Subcutaneous abdominal adipose tissue (tissue), 5 donors: ENCODE results near the gene SH3PXD2B.
"Not testable (repeated sequence)": the region's sequence is repeated elsewhere in the genome, so short reads cannot be mapped to it uniquely, and the experiment has no call there.

ENCODE experiments used
- H3K27ac ChIP-seq: one replicate; pipeline ENCODE4 v1.7.0; 2013; ENCODE audit warnings: low read depth, mild to moderate bottlenecking, inconsistent platforms, low read length, moderate library complexity
- H3K27me3 ChIP-seq, 5 donors: one replicate each; pipeline ENCODE4 v1.7.0; 2013; ENCODE audit warnings: low read length in 5 of 5, inconsistent platforms in 1 of 5; ENCODE audit not compliant: control insufficient read depth in 5 of 5, insufficient read depth in 4 of 5
- H3K36me3 ChIP-seq, 5 donors: one replicate each; pipeline ENCODE4 v1.7.0; 2013; ENCODE audit warnings: low read length in 5 of 5; ENCODE audit not compliant: control insufficient read depth in 5 of 5, insufficient read depth in 5 of 5
- H3K4me1 ChIP-seq, 5 donors: one replicate each; pipeline ENCODE4 v1.7.0; 2013; ENCODE audit warnings: low read length in 5 of 5, mild to moderate bottlenecking in 3 of 5, moderate library complexity in 1 of 5; ENCODE audit not compliant: control insufficient read depth in 5 of 5, insufficient read depth in 5 of 5
- H3K4me3 ChIP-seq, 5 donors: one replicate each; pipeline ENCODE4 v1.7.0; 2013; ENCODE audit warnings: low read length in 5 of 5, low read depth in 1 of 5
- H3K9ac ChIP-seq, 5 donors: one replicate each; pipeline ENCODE4 v1.7.0; 2013; ENCODE audit warnings: low read length in 5 of 5, mild to moderate bottlenecking in 4 of 5, moderate library complexity in 3 of 5
- H3K9me3 ChIP-seq, 5 donors: one replicate each; pipeline ENCODE4 v1.7.0; 2013; ENCODE audit warnings: low read length in 5 of 5; ENCODE audit not compliant: control insufficient read depth in 5 of 5
- donor health status: healthy.
- donor health status: healthy.
- donor health status: healthy.
- donor health status: healthy.
- donor health status: healthy.

The SH3PXD2B gene

DNA sequence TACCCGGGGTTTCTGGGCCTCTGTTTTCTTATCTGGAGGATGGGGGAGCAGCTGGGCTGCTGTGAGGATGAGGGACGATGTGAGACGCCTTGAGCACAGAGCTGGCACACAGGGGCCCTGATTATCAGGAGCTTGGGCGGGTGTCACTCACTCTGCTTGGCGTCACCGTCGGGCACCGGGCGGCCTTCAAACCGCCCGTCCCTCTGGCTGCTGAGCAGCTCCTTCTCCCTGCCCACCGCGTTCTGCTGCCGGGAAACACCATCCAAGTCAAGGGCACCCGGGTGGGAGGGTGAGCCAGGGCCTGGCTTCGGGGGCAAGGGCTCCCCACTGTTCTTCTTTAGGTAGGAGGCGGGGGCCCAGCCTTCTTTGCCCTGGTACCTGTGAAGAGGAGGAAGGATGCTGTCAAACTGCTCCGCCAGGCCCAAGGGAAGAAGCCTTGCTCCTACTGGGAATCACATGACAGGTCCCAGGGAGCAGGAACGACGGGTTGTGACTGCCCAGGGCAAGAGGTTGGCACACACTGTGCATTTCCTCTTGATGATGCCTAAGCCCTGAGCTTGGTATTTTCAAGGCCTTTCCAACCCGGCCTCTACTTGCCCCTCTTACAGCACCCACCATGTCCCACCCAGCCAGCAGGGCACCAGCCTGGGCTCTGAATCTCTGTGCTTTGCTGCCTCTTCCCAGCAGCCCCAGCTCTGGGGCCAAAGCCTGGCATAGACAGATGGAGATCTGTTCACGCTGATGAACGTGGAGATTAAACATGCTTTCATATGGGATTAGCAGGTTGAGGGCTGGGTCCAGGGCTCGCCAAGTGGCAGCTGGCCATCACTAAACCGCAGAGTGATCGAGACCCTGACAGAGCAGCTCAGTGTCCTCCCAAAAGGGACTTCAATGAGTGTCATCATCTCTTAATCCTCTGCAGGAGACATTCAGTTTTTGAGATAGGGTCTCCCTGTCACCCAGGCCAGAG, 103.8 kb downstream of the SH3PXD2B start:
- H3K27ac ChIP-seq: no peak overlapping the region

GRCh38 chr5:172348733-172349132, 105.6 kb downstream of the SH3PXD2B start:
- H3K4me1 ChIP-seq, H3K4me3 ChIP-seq, H3K27ac ChIP-seq, H3K9ac ChIP-seq, H3K27me3 ChIP-seq, H3K9me3 ChIP-seq: not testable (repeated sequence)
- H3K36me3 ChIP-seq: peaks cover 0 to 64% (median 54%) of the 10 kb centered on the region in 5 donors

More for the DNA sequence above, 103.8 kb downstream of the SH3PXD2B start:
- peaks cover 0 to 69% (median 55%) of the 10 kb centered on the region in 5 donors for H3K36me3 ChIP-seq
- H3K4me1 ChIP-seq: no peaks in the 10 kb centered on the region
- no peak overlapping the region for H3K9ac ChIP-seq
- H3K4me3 ChIP-seq: no peak overlapping the region
- no peaks in the 10 kb centered on the region for H3K27me3 ChIP-seq
- no peaks in the 10 kb centered on the region for H3K9me3 ChIP-seq

GRCh38 chr5:172348084-172348483, 106.2 kb downstream of the SH3PXD2B start:
- peaks cover 0 to 58% (median 48%) of the 10 kb centered on the region in 5 donors for H3K36me3 ChIP-seq
- H3K9ac ChIP-seq: no peak overlapping the region
- H3K27ac ChIP-seq: no peak overlapping the region

GRCh38 chr5:172347496-172348052, 106.8 kb downstream of the SH3PXD2B start:
- Histone ChIP-seq H3K9me3 (no peaks in the 10 kb centered on the region), H3K4me3 (no peak overlapping the region), H3K27me3 (no peaks in the 10 kb centered on the region), H3K27ac (no peak overlapping the region), H3K4me1 (no peaks in the 10 kb centered on the region), H3K36me3 (peaks cover 0 to 54% (median 47%) of the 10 kb centered on the region in 5 donors), H3K9ac (no peak overlapping the region)

More at GRCh38 chr5:172348084-172348483, 106.2 kb downstream of the SH3PXD2B start:
- no peak overlapping the region for H3K4me3 ChIP-seq
- H3K4me1 ChIP-seq: no peaks in the 10 kb centered on the region
- no peaks in the 10 kb centered on the region for H3K27me3 ChIP-seq
- H3K9me3 ChIP-seq: no peaks in the 10 kb centered on the region

- Histone ChIP-seq H3K4me1 (no peaks in the 10 kb centered on the region), H3K9ac (no peak overlapping the region), H3K36me3 (peaks cover 0 to 56% (median 44%) of the 10 kb centered on the region in 5 donors), H3K27ac (no peak overlapping the region), H3K9me3 (no peaks in the 10 kb centered on the region), H3K27me3 (no peaks in the 10 kb centered on the region), H3K4me3 (no peak overlapping the region)
Measured at GRCh38 chr5:172345881-172346280, 108.4 kb downstream of the SH3PXD2B start.

- no peaks in the 10 kb centered on the region for H3K27me3 ChIP-seq
- peaks cover 0 to 54% (median 42%) of the 10 kb centered on the region in 5 donors for H3K36me3 ChIP-seq
- H3K9me3 ChIP-seq: no peaks in the 10 kb centered on the region
Measured at GRCh38 chr5:172344855-172345409, 109.4 kb downstream of the SH3PXD2B start.

GRCh38 chr5:172343741-172344140, 110.6 kb downstream of the SH3PXD2B start:
- peaks cover 0 to 58% (median 44%) of the 10 kb centered on the region in 5 donors for H3K36me3 ChIP-seq

More at GRCh38 chr5:172344855-172345409, 109.4 kb downstream of the SH3PXD2B start:
- Histone ChIP-seq H3K27ac (no peak overlapping the region), H3K4me1 (no peaks in the 10 kb centered on the region), H3K9ac (no peak overlapping the region), H3K4me3 (no peak overlapping the region)

GRCh38 chr5:172342918-172343317, 111.4 kb downstream of the SH3PXD2B start:
- no peaks in the 10 kb centered on the region for H3K27me3 ChIP-seq
- H3K36me3 ChIP-seq: peaks cover 0 to 58% (median 39%) of the 10 kb centered on the region in 5 donors
- H3K27ac ChIP-seq: no peak overlapping the region
- H3K4me3 ChIP-seq: no peak overlapping the region
- H3K9ac ChIP-seq: no peak overlapping the region
- no peaks in the 10 kb centered on the region for H3K9me3 ChIP-seq
- H3K4me1 ChIP-seq: no peaks in the 10 kb centered on the region

More at GRCh38 chr5:172343741-172344140, 110.6 kb downstream of the SH3PXD2B start:
- Histone ChIP-seq H3K9ac (no peak overlapping the region), H3K9me3 (no peaks in the 10 kb centered on the region), H3K27me3 (no peaks in the 10 kb centered on the region), H3K4me3 (no peak overlapping the region), H3K4me1 (no peaks in the 10 kb centered on the region), H3K27ac (no peak overlapping the region)

DNA sequence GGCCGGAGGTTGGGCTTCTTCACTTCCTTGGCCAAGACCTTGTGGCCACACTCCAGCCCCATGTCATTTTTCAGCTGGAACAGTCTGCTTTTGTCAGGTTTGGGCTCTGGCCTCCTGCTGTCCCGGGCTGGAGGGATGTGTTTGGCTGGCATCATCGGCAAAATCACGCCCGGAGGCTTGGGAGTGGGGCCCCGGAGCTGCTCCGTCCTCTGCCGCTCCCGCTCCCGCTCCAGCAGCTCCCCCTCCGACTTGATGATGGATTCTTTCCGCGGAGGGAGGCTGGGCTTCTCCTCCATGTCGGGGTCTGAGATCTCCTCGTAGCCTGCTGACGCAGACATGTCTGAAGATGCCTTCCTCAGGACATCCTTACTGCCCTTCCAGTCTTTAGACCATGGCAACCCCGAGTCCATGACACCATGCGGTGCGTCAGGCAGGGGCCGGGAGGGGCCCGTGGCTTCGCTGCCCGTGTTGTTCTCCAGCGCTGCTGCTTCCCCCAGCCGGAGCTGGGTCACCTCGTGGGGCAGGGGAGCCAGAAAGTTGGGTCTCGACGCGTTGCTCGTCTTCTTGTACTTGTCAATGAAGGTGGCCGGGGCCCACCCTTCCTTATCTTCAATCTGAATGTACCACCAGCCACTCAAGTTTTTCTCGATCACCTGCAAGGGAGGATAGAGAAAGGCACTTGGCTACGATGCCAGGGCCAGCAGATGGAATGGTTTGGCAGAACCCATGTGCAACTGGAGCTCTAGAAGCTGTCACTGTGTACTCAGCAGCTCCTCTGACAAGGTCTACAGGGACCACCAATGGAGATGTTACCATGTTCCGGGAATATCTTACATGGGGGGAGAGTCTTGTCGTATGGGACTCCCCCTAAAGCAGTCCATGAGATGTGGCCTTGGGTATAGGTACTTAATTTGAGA, 114.8 kb downstream of the SH3PXD2B start:
- Histone ChIP-seq H3K9ac (no peak overlapping the region), H3K27me3 (no peaks in the 10 kb centered on the region), H3K36me3 (peaks cover 0 to 39% (median 16%) of the 10 kb centered on the region in 5 donors), H3K4me1 (no peaks in the 10 kb centered on the region), H3K4me3 (no peak overlapping the region), H3K9me3 (no peaks in the 10 kb centered on the region), H3K27ac (no peak overlapping the region)
